GM04503 (cell line): Measurements from ENCODE around the gene TPT1.
A peak's percentile ranks its signal among the peaks of the same experiment; 100 is the strongest.
"Not testable (repeated sequence)": the region's sequence is repeated elsewhere in the genome, so short reads cannot be mapped to it uniquely, and the experiment has no call there.

Experiments
- DNase-seq: peaks from one replicate; pipeline ENCODE4 v3.0.0-alpha.2; 2012; ENCODE audit warnings: low read depth

Gene TPT1

DNA sequence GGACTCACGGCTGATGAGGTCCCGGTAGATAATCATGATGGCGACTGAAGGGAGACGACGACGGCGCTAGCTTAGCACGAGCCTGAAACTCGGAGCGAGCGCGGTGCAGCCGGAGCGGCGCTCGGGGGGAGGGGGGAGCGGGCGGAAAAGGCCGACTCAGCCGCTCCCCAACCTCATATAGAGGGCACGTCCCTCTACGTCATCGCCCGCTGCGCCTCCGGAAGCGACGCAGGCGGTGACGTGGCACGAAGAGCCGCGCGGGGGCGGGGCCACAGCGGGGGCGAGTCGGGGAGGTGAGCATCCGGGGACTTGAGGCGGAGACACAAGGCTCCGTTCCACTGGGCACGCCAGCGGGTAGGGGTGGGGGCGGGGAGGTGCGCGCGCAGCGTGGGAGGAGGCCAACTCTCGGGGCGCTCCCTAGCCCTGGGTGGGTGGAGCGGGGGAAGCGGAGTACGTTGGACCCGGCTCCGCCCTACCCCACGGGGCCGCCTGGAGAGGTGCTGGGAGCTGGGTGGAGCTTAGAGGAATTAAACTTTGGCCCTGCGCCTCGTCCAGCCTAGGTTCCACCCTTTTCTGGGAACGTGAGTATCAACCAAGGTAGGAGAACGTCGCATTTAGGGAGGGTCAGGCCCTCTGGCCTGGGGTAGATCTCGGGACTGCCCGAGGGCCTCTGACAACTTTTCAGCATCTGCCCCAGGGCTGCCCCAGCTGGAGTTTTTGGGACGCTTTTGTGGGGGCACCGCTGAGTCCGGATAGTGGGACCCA lies at the start of gene TPT1:
Gene TPT1, minus strand, starts transcription at position 150 of the 765 bp plus-strand sequence. Its CDS starts 114 bp downstream, at position 36.
- peak; percentile 86 for DNase-seq

DNA sequence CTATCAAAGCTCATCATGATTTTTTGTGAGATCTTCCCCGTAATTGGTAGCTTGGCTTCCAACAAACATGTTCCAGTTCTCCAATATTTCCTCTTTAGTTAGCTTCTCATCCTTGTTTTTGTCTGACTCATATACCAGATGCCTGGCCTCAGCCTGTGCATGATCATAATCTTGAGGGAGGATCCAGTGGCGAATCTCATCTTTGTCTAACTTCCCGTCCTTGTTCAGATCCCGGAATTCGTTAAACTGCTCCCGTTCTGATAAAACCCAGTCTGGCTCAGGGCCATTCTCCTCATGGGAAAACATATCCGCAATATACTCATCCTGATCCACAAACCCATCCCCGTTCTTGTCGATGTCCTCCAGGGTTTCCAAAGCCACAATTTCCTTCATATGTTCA lies 49.4 kb upstream of the TPT1 start:
- not testable (repeated sequence) for DNase-seq

DNA sequence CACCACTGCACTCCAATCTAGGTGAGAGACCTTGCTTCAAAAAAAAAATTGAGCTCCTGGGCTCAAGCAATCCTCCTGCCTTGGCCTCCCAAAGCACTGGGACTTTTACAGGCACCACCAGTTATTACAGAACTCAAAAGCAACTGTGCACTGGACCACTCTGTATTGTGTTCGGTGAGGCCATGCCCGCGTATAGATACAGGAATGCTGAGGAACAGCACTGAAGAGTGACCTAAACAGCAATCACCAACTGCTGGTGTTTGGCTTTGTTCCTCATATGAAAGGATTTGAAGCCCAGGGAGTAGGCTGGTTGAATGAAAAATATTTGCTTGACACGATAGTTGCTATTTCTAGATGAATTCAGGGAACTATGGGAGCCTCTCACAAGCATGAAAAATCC lies 47.7 kb upstream of the TPT1 start:
- DNase-seq, result no peak

DNA sequence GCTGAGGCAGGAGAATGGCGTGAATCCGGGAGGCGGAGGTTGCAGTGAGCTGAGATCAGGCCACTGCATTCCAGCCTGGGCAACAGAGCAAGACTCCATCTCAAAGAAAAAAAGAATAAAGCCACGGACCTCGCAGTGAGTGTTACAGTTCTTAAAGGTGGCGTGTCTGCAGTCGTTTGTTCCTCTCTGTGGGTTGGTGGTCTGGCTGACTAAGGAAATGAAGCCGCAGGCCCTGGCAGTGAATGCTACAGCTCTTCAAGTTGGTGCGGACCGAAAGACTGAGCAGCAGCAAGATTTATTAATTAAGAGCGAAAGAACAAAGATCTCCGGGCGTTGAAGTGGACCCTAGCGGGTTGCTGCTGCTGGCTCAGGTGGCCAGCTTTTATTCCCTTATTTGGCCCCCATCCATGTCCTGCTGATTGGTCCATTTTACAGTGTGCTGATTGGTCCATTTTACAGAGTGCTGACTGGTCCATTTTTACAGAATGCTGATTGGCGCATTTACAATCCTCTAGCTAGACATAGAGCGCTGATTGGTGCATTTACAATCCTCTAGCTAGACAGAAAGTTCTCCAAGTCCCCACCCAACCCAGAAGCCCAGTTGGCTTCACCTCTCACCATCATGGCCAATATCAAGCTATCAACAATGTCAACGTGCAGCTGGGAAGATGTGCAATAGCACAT lies 46.1 kb upstream of the TPT1 start:
- not testable (repeated sequence) for DNase-seq

DNA sequence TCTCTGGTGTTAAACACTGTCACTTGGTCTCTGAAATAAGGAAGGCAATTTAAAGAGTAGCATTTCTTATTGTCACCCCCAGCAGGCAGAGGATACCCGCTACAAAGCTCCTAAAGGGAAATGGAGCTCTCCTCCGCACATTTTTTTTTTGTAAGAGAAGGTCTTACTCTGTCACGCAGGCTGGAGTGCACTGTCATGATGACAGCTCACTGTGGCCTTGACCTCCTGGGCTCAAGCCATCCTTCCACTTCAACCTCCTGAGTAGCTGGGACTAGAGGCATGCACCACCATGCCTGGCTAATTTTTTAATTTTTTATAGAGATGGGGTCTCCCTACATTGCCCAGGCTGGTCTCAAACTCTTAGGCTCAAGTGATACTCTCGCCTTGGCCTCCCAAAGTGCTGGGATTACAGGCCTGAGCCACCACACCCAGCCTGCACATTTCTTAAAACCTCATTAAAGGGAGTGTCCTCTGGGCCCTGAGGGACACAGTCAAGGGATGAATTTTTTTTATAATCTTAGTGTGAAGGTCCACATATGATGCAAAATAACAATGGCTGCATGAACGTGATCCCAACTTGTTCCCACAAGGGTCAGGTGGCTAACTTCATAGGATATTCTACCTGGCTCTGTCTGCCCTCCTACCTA lies 45.0 kb upstream of the TPT1 start:
- no peak for DNase-seq

- no peak for DNase-seq
Measured at GRCh38 chr13:45385320-45385719, 44.3 kb upstream of the TPT1 start.

DNA sequence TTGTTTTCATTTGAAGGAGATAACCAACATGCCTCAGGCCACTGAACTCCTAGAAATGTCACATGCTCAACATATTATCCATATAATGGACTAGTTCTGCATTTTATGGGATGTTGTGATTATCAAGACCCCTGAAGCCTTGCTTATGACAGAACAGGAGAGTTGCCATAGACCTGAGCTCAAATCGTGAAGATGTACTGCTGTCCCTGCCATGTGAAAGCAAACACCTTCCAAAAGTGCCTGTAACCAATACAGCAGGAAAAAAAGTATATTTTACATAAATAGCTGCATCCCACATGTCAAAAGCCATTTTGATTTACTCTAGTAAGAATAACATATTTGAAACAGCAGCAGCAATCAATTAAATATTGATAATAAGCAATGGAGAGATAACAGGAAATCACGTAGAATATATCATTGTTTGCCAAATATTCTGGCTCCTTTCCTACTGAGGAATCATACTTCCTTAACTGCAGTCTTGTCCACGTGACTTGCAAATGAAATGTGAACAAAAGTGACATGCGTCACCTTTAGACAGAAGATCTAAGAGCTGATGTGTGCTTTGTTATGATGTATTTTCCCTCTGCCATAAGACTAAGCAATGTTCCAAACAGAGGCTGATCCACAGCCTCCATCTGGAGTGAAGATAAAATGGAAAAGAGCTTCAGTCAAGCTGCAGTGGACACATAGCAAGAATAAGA lies 43.6 kb upstream of the TPT1 start:
- no peak for DNase-seq

GRCh38 chr13:45382739-45383138 lies 41.8 kb upstream of the TPT1 start:
- not testable (repeated sequence) for DNase-seq

- no peak for DNase-seq
Measured at GRCh38 chr13:45381196-45381595, 40.2 kb upstream of the TPT1 start.

GRCh38 chr13:45380708-45381107 lies 39.7 kb upstream of the TPT1 start:
- DNase-seq, result not testable (repeated sequence)

GRCh38 chr13:45379516-45379915 lies 38.5 kb upstream of the TPT1 start:
- not testable (repeated sequence) for DNase-seq

DNA sequence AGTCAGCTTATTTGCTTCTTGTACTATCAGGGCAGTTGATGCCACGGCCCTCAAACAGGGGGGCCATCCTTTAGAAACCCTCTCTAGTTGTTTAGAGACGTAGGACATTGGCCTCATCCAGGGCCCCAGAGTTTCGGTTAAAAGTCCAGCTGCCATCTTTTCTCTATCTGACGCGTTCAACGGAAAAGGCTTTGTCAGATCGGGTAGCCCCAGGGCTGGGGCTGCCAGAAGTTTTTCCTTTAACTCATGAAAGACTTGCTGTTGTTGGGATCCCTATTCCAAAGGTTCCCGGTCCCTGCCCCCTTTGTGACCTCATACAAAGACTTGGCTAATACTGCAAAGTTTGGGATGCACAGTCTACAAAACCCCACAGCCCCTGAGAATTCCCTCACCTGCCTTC lies 37.8 kb upstream of the TPT1 start:
- DNase-seq, result not testable (repeated sequence)

GRCh38 chr13:45377314-45377713 lies 36.3 kb upstream of the TPT1 start:
- DNase-seq, result not testable (repeated sequence)

DNA sequence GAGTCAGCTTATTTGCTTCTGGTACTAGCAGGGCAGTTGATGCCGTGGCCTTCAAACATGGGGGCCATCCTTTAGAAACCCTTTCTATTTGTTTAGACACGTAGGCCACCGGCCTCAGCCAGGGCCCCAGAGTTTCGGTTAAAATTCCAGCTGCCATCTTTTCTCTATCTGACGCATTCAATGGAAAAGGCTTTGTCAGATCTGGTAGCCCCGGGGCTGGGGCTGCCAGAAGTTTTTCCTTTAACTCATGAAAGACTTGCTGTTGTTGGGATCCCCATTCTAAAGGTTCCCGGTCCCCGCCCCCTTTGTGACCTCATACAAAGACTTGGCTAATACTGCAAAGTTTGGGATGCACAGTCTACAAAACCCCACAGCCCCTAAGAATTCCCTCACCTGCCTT lies 35.7 kb upstream of the TPT1 start:
- DNase-seq, result not testable (repeated sequence)

GRCh38 chr13:45374917-45375316 lies 33.9 kb upstream of the TPT1 start:
- DNase-seq, result no peak

DNA sequence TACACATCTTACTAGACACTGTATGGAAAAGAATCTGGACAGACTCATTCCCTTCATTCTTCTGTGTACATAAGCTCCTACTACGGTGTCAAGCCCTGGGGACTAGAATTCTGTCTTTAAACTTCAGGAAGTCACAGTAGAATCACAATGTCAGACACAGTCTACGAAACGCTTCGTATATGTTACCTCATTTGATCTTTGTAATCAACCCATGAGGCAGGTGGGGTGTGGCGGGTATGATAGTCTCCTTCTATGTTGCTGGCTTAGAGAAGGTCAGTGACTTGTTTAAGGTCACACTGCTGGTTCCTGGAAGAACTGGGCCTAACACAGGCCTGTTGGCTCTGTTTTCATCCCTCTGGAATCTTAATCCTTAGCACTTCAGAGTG lies 32.2 kb upstream of the TPT1 start:
- DNase-seq, result no peak

DNA sequence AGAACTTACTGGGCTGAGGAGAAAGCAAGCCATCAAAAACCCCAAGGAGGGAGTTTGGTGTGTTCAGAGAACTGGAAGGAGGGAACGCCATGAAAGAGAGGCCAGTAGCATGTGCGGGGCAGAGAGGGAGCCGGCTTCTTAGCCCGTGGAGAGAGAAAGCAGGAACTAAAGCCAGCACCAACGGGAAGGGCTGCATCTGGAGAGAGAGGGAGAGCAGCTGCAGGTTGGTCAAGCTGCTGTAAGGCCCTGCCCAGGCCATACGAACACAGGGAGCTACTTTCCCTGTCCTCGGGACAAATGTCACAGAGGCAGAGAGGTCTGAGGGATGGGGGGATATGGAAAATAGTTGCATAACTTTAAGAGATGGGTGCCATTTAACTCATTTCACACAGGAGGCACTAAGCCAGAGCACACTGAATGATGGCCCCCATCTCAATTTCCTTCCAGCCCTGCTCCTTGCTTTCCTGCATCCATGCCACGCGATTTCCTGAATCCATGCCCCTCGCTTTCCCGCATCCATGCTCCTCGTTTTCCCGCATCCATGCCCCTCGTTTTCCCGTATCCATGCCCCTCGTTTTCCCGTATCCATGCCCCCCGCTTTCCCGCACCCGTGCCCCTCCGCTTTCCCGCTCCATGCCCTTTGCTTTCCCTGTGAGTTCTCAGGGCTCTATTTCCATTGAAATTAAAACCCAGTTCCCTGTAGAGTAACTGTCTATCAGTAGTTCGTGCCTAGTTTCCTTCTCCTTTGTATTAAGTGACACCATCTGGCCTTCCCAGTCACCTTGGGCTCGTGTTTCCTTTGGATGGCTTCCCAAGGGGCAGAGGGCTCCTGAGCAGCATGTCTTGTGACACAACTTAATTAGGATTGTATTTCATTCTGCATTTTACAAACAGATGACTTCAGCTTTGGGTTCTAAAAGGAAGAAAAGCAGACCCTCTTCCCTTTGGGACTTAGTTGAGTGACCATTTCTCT lies 31.5 kb upstream of the TPT1 start:
- DNase-seq, result no peak

DNA sequence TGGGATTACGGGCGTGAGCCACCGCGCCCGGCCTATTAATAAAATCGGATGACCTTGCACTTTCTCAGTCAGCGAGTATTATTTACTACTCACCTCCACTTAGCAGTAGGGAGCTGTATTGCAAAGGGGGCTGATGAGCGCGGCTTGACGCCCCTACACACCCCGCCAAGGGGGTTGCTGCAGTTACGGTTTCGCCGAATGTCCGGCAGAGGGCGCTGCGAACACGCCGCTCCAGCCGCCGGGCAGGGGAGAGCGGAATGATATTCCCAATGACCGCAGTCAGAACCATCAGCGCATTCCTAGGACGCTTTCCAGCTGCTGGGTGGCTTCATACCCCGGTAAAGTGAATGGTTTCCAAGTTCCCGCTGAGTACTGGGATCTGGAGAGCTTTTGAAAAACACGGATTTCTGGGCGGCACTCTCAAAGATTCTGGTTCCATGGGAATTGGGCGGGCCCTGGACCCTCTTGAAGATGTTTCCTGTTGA lies 30.0 kb upstream of the TPT1 start:
- DNase-seq, result no peak

DNA sequence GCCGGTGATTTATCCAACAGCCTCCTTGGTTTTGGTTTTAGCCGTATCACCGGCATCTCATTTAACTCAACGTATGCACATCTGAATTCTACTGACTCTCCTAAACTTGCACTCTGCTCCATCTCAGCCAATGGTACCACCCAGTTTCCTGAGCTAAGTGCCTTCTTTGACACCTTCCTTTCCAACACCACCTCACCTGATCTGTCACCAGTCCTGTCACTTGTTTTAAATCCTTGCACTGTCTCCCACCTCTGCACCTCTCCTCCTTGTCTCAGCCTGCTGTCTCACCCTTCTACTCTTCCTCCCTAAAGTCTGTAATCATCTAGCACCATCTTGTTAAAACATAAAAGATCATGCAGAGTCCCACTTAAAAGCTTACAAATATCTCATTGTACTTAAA lies 28.1 kb upstream of the TPT1 start:
- no peak for DNase-seq

GRCh38 chr13:45368571-45368970 lies 27.6 kb upstream of the TPT1 start:
- DNase-seq, result no peak

- no peak for DNase-seq
Measured at GRCh38 chr13:45368005-45368404, 27.0 kb upstream of the TPT1 start.
